GM19023 (cell line): ENCODE data around the gene MTERF2.
"Not testable (repeated sequence)": the region's sequence is repeated elsewhere in the genome, so short reads cannot be mapped to it uniquely, and the experiment has no call there.

ENCODE experiments used
- ATAC-seq: cut with Tn5 transposase; IDR thresholded peaks from one replicate; pipeline ENCODE4 v1.9.1; 2021; ENCODE audit warnings: mild to moderate bottlenecking, moderate library complexity; ENCODE audit not compliant: unreplicated experiment

Gene MTERF2, protein sequence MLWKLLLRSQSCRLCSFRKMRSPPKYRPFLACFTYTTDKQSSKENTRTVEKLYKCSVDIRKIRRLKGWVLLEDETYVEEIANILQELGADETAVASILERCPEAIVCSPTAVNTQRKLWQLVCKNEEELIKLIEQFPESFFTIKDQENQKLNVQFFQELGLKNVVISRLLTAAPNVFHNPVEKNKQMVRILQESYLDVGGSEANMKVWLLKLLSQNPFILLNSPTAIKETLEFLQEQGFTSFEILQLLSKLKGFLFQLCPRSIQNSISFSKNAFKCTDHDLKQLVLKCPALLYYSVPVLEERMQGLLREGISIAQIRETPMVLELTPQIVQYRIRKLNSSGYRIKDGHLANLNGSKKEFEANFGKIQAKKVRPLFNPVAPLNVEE

DNA sequence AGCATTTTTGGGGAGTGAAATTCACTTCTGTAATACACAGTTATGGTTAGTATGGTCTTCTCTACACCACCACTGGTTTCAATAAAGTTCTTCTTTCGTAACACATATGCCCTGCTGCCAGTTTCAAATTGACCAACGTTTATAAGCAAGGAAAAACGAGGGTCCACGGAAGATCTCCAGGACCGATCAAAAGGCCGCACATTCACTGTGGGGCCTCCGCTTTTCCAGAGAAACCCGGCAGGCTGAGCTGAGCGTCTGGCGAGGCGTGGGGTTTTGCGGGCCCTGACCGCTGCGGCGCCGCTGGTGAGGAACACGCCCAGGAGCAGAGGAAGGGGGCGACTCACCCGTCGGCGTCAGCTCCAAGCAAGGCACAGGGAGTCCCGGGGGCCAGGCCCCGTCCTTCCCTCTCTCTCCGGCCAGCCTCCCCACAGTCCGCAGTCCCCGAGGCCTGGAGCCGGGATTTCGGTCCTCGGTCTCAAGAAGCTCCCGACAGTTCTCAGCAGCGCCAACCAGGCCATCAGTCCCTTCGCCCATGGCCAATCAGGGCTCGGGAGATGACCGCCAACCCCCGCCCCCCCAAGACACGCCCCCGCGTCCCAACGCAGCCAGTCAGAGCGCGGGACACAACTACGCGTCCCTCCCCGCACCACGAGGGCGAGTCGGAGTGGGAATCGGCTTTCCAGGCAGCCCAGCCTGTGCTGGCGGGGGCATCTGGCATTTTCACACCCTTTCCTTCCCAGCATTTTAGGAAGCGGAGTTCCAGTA is at the start of gene MTERF2:
Gene MTERF2, minus strand, starts transcription at position 522 of the 765 bp plus-strand sequence. CDS start 8,432 bp downstream, outside the sequence.
- peak; percentile 99 for ATAC-seq

DNA sequence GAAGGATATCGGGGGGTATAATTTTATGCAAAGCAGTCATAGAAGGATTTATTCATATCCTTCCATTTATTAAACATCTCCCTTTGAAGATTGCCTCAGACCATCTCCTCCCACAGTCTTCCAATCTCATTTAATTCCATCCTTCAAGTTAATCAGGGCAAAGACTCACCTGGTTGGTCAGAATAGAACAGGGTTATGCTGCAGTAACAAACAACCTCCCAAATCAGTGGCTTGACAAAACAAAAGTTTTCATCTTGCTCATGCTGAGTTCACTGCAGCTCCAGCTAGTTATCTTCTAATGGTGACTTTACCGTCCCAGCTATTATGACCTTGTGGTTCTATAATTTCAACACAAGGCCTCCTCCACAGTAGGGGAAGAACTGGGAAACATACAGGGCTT is 48.8 kb upstream of the MTERF2 start:
- ATAC-seq: no peak

DNA sequence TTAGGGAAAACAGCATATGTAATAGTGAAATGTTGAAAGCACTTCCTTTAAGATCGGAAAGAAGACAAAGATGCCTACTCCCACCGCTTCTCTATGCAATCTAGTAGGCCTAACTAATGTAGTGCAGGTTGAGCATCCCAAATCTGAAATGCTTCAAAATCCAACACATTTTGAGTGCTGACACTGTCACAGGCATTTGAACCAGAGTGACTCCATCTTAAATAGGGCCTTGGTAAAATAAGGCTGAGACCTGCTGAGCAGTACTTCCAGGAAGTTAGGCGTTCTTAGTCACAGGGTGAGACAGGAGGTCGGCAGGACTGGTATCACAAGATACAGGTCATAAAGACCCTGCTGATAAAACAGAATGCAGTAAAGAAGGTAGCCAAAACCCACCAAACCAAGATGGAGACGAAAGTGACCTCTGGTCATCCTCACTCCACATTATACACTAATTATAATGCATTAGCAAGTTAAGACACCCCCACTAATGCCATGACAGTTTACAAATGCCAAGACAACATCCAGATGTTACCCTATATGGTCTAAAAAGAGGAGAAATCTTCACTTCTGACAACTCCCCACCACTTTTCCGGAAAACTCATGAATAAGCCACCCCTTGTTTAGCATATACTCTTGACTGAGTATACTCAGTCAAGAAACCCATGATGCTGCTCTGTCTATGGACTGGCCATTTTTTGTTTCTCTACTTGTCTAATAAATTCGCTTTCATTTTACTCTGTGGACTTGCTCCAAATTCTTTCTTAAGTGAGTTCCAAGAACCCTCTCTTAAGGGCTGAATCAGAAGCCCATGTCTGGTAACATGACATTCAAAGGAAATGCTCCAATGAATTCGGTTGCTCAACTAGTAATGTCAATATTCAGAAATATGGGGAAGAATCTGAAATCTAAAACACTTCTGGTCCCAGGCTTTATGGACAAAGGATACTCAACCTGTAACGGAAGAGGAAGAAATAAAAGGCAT is 47.1 kb upstream of the MTERF2 start:
- ATAC-seq: no peak

DNA sequence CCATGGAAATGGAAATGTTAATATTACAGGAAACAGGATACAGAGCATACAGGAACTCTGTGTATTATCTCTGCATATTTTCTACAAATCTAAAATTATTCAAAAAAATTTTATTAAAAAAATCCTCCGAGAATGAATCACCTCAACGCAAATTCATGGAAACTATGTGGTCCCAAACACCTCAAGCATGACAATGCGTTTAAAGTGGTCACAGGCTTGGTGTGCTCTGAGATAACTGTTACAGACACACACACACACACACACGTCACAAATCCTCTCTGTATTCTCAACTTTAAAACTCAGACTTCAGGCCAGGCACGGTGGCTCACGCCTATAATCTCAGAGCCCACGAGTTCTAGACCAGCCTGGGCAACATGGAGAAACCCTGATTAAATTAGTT is 45.3 kb upstream of the MTERF2 start:
- no peak for ATAC-seq

DNA sequence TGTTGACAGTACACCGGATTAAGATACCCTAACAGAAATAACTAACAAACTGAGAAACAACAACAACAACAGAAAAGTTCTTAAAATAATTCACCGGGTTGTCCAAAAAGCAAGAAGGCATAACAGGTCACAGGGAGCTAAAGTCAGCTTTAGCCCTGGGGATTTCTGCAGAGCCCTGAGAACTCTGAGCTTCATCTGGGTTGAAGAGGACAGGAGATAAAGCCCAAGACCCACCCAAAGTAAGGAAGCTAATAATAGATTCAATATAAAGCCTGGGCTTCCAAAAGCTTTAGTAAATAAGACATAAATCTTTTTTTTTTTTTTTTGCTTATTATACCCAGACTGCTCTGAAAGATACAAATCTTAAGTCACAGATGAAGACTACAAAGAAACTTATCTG is 44.1 kb upstream of the MTERF2 start:
- ATAC-seq: no peak

DNA sequence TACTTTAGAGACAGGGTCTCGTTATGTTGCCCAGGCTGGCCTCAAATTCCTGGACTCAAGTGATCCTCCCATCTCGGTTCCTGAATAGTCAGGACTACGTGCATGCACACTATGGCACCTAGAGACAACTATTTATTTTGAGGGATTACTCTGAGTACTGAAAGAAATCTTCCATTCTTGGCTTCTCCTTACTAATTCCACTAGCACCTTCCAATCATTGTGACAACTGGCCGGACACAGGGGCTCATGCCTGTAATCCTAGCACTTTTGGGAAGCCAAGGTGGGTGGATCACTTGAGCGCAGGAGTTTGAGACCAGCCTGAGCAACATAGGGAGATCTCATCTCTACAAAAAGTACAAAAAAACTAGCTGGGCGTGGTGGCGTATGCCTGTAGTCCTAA is 42.1 kb upstream of the MTERF2 start:
- ATAC-seq: no peak

DNA sequence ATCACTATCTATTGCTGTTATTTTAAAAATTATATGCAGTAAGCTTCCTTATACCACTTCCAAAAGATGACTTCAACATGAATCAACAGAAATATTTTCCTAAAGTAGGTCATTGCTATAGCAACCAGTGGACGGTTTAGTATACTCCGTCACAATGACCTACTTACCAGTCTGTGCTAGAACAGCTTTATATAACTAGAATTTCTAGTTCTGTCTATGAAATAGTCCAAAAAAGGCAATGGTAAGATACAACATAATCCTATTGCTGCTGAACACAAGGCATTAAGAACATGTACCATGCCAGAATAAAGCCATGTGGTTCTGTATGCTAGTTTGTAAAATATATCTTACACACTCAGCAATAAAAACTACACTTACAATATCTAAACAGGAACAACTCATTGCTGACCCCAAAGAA is 40.7 kb upstream of the MTERF2 start:
- no peak for ATAC-seq

DNA sequence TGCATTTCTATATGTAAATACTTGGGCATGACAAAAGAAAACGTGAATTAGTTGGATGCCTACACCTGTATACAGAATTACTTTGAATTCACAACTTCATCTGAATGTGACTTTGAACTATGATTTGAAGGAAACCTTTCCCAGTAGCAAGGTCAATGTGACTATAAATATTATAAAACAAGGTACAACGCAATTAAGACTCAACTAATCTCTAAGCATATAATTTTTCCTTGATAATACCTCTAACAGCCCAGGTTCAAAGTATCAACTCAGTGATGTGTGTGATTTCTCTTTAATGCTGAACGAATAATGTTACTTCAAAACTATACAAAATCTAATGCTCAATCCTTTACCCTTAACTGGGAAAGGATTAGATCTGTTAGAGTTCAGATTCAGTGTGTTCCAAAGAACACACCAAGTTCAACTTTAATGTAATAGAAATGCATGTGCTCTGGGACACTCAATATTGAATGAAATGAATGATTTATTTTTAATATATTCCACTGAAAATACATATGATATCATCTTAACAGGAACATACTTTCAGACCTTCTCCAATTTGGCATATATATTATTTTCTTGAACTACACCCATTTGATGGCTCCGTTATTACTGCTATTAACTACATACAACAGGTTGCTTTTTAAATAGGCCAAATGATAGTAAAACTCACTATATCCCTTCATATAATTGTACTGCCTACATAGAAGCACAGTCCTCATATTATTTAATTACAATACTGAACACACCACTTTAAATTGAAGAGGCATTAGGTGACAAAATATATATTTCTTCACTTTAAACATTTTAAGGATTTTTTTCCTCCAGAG is 40.1 kb upstream of the MTERF2 start:
- ATAC-seq: no peak

DNA sequence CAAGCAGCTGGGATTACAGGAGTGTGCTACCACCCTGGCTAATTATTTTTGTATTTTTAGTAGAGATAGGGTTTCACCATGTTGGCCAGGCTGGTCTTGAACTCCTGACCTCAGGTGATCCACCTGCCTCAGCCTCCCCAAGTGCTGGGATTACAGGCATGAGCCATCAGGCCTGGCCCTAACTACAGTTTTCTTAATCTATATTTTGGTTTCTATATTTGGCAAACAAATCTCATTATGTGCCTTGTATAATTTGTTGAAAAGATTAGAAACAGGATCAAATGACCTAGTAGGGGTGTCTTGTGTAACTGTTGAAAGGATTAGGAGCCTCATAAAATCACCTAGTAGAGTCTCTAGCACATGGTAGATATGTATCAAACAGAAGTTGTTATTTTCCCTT is 39.4 kb upstream of the MTERF2 start:
- not testable (repeated sequence) for ATAC-seq

DNA sequence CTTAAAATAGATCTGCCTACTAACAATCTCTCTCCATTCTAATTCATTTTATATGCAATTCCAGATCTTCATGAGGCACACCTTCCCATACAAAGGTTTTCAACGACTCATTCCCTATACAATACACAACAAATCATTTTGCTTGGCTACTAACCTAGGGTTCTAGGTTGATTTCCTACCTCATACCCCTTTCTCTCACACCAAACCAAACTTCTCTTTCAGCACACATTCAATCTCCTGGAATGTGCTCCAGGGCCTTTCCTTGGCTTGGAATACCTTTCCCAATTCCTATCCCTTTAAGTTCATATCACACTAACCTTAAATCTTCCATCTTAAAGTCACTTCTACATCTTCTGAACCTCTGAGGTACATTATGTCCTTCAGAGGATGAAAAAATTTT is 38.7 kb upstream of the MTERF2 start:
- ATAC-seq: no peak

DNA sequence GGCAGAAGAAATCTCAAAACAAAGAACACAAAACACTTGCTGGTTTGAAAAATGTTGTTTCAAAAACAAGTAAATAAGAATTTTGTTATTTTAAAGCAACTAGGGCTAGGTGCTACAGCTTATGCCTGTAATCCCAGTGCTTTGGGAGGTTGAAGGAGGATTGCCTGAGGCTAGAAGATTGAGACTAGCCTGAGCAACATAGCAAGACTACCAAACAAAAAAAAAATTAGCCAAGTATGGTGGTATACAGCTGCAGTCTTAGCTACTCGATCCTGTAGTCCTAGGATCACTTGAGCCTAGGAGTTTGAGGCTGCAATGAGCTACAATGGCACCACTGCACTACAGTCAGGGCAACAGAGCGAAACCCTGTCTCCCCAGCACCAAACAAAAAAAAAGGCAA is 32.6 kb upstream of the MTERF2 start:
- ATAC-seq: no peak

DNA sequence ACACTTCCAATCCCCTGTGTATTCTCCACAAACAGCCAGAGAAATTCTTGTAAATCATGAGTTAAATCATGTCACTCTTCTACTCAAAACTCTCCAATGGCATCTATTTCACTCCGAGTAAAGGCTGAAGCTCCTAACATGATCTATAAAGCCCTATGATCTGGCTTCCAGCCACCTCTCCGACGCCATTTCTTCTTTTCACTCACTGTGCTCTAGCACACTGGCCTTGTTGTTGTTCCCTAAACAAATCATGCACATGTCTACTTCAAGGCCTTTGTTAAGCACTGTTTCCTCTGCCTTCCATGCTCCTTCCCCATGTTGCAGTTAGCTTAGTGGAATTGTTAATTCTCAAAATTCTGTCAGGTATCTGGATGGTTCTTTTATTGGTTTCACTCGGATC is 30.1 kb upstream of the MTERF2 start:
- no peak for ATAC-seq

DNA sequence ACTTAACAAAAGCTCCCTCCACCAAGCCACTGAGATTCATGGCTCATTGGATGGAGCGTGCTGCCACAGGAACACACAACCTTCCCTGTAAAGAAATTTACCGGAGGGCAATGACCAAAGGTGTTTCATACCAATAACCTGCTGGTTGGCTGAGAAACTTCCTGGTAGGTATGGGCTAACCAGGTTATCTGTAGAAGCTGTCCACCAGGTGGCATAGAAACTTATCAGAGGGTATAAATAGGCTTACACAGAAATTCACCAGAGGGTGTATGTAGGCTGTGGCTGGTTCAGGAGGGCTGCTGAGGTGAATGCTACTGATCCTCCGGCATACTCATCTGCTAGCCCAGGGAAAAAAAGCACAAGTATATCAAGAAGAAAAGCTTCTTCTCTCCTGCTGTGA is 27.1 kb upstream of the MTERF2 start:
- ATAC-seq: no peak

DNA sequence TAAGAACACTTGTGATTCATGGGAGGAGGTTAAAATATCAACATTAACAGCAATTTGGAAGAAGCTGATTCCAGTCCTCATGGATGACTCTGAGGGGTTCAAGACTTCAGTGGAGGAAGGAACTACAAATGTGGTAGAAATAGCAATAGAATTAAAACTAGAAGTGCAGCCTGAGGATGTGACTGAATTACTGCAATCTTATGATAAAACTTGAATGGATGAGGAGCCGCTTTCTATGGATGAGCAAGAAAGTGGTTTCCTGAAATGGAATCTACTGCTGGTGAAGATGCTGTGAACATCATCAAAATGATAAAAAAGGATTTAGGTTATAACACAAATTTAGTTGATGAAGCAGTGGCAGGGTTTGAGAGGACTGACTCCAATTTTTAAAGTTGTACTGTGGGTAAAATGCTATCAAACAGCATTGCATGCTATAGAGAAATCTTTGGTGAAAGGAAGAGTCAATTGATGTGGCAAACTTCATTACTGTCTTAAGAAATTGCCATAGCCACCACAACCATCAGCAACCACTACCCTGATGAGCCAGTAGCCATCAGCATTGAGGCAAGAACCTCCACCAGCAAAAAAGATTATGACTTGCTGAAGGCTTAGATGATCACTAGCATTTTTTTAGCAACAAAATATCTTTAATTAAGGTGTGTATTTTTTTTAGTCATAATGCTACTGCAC is 25.9 kb upstream of the MTERF2 start:
- ATAC-seq: no peak

DNA sequence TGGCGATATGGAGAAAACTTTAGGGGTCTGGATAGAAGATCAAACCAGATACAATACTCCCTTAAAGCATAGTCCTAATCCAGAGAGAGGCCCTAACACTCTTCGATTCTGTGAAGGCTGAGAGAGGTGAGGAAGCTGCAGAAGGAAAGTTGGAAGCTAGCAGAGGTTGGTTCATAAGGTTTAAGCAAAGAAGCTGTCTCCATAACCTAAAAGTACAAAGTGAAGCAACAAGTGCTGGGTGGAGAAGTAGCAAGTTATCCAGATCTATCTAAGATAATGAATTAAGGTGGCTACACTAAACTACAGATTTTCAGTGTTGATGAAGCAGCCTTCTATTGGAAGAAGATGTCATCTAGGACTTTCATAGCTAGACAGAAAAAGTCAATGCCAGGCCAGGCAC is 24.6 kb upstream of the MTERF2 start:
- no peak for ATAC-seq

DNA sequence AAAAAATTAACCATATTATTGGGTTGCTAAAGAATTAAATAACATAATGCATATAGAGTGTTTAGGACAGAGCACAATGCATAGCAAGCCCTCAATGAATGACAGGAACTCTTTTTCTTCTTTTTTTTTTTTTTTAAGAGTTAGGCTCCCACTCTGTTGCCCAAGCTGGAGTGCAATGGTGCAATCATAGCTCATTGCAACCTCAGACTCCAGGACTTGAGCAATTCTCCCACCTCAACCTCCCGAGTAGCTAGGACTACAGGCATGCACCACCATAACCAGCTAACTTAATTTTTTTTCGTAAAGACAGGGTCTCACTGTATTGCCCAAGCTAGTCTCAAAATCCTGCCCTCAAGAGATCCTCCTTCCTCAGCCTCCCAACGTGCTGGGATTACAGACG is 20.5 kb upstream of the MTERF2 start:
- no peak for ATAC-seq

DNA sequence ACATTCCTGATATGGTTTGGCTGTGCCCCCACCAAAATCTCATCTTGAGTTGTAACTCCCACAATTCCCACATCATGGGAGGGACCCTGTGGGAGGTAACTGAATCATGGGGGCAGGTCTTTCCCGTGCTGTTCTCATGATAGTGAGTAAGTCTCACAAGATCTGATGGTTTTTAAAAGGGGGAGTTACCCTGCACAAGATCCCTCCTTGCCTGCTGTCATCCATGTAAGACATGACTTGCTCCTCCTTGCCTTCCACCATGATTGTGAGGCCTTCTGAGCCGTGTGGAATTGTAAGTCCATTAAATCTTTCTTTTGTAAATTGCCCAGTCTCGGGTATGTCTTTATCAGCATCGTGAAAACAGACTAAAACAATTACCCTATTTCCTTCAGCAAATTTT is 15.7 kb upstream of the MTERF2 start:
- ATAC-seq: not testable (repeated sequence)

DNA sequence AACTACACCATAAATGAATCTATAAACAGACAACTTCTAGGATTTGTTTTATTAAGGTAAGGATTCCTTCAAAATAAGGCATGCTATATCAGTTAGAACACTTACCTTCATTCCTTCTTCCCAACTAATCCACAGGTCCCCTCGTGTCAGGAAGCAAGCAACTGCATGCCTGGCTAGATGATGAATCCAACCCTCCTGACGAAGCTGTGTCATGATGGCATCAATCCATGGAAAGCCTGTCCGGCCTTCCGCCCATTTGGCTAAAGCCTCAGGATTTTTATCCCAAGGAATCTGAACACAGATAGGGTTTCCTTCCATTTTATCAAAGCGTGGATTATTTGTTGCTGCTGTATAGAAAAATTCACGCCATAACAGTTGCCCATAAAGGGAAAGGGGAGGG is 12.5 kb upstream of the MTERF2 start:
- ATAC-seq: no peak

DNA sequence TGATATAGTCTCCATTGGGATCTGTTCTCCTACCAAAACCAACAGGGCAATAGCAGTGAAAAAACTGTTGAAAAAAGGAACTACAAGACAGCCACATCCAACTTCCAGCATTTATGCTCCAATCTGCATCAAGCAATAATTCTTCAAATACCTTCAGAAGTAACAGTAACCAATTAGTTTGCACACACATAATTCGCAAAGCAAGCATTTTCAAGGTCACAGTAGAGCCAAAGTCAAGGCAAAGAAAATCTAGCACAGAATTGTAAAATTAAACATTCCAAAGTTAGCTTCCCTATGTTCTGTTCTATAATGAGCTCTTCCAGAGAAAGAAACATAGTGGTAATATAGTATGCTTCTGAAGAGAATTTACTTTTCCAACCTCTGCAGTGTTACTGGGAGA is 11.0 kb upstream of the MTERF2 start:
- ATAC-seq: no peak

DNA sequence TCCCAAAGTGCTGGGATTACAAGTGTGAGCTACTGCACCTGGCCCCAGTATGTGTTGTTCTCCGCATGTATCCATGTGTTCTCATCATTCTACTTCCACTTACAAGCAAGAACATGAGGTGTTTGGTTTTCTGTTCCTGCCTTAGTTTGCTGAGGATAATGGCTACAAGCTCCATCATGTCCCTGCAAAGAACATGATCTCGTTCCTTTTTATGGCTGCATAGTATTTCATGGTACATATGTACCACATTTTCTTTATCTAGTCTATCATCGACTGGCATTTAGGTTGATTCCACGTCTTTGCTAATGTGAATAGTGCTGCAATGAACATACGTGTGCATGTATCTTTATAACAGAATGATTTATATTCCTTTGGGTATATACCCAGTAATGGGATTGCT is 9.2 kb upstream of the MTERF2 start:
- not testable (repeated sequence) for ATAC-seq
